ENCODE measurements around the gene LRFN4.
"Not testable (repeated sequence)": the region's sequence is repeated elsewhere in the genome, so short reads cannot be mapped to it uniquely, and the experiment has no call there.

LRFN4 gene

GRCh38 chr11:66856496-66857233 lies at the start of gene LRFN4:
TSS of gene LRFN4 (plus strand) at chr11:66857064. CDS start at chr11:66857745, 681 bp downstream.
- peak; percentile 92 for DNase-seq

- no peak for DNase-seq
These were observed 47.3 kb upstream of the LRFN4 start for GRCh38 chr11:66809592-66809991.

- DNase-seq: no peak
These were observed 46.2 kb upstream of the LRFN4 start for GRCh38 chr11:66810576-66811185.

- DNase-seq: no peak
These were observed 42.2 kb upstream of the LRFN4 start for GRCh38 chr11:66814678-66815077.

- DNase-seq: no peak
These were observed 41.2 kb upstream of the LRFN4 start for GRCh38 chr11:66815646-66816045.

GRCh38 chr11:66818231-66818955 lies 38.5 kb upstream of the LRFN4 start:
- no peak for DNase-seq

- no peak for DNase-seq
These were observed 36.5 kb upstream of the LRFN4 start for GRCh38 chr11:66820381-66820780.

GRCh38 chr11:66820901-66821300 lies 36.0 kb upstream of the LRFN4 start:
- no peak for DNase-seq

- no peak for DNase-seq
These were observed 33.2 kb upstream of the LRFN4 start for GRCh38 chr11:66823700-66824099.

GRCh38 chr11:66824573-66824972 lies 32.3 kb upstream of the LRFN4 start:
- DNase-seq: not testable (repeated sequence)

- no peak for DNase-seq
These were observed 22.4 kb upstream of the LRFN4 start for GRCh38 chr11:66834539-66834845.

- DNase-seq: no peak
These were observed 21.9 kb upstream of the LRFN4 start for GRCh38 chr11:66834943-66835342.

- DNase-seq: no peak
These were observed 21.0 kb upstream of the LRFN4 start for GRCh38 chr11:66835768-66836405.

- no peak for DNase-seq
These were observed 16.4 kb upstream of the LRFN4 start for GRCh38 chr11:66840317-66841091.

- no peak for DNase-seq
These were observed 15.0 kb upstream of the LRFN4 start for GRCh38 chr11:66841861-66842260.

- no peak for DNase-seq
These were observed 14.4 kb upstream of the LRFN4 start for GRCh38 chr11:66842501-66842895.

- DNase-seq: peak; percentile 90
These were observed 13.7 kb upstream of the LRFN4 start, which contains the start of gene RCE1 for GRCh38 chr11:66842896-66843775. TSS of gene RCE1 (plus strand) at chr11:66843441. CDS start at chr11:66843456, 15 bp downstream.

- no peak for DNase-seq
These were observed 12.9 kb upstream of the LRFN4 start for GRCh38 chr11:66843776-66844495.

GRCh38 chr11:66844496-66845142 lies 12.2 kb upstream of the LRFN4 start:
- DNase-seq: no peak

GRCh38 chr11:66845143-66845875 lies 11.6 kb upstream of the LRFN4 start:
- no peak for DNase-seq

Data from midbrain (tissue), 1 donor.